HG03571 (cell line): Measurements from ENCODE around the gene SALL4.
"Not testable (repeated sequence)": the region's sequence is repeated elsewhere in the genome, so short reads cannot be mapped to it uniquely, and the experiment has no call there.

ENCODE experiments used
- ATAC-seq: cut with Tn5 transposase; IDR thresholded peaks from one replicate; pipeline ENCODE4 v1.9.1; 2021; ENCODE audit not compliant: unreplicated experiment

The SALL4 gene

DNA sequence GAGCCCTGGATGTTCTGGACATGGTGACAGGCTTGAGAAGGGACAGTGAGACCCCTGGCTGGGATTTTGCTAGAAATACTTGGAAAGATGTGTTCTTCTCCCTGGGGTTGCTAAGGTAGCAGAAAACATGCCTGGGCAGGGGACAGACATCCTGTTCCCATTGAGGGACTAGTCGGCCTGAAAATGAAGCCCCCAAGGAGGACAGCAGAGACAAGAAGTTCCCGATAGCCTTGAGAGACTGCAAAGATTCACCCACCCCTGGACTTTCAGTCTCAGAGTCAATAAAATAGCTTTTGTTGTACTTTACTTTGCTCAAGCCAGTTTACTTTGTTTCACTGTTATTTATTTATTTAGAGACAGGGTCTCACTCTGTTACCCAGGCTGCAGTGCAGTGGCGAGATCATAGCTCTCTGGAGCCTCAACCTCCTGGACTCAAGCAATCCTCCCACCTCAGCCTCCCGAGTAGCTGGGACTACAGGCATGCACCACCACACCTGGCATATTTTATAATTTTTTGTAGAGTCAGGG lies 62.5 kb downstream of the SALL4 start:
- ATAC-seq = no peak

DNA sequence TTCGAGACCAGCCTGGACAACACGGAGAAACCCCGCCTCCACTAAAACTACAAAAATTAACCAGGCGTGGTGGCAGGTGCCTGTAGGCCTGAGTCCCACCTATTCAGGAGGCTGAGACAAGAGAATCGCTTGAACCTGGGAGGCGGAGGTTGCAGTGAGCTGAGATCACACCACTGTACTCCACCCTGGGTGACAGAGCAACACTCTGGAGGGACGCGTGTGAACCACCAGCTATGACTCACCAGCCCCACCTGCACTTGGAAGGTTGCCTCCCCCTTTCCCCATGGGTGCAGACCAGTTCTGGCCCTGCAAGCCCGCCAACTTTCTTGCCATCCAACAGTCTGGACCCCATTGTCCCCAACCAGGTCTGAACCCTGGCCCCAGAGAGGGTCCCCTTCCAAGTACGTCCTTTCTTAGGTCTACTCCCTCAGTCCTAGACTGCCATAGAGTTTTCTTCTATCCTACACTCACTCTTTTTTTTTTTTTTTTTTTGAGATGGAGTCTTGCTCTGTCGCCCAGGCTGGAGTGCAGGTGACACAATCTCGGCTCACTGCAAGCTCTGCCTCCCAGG lies 63.4 kb downstream of the SALL4 start:
- ATAC-seq = no peak

GRCh38 chr20:51738261-51738660 lies 64.1 kb downstream of the SALL4 start:
- not testable (repeated sequence) for ATAC-seq

DNA sequence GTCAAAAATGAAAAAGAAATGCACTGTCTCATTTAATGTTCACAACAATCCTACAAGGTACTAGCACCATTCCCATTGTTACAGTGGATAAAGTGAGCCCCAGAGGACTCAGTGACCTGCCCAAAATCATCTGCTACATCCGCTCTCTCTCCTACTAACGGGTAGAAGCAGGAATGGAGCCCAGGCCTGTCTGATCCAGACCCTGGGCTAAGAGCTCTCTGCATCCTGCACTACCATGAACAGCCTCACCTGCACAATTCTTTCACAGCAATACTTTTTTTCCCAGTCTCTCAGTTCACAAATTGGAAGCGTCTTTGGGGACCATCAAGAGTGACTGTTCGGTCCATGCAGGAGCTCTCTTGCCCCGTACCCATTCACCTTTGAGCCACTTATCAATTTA lies 65.4 kb downstream of the SALL4 start:
- no peak for ATAC-seq

DNA sequence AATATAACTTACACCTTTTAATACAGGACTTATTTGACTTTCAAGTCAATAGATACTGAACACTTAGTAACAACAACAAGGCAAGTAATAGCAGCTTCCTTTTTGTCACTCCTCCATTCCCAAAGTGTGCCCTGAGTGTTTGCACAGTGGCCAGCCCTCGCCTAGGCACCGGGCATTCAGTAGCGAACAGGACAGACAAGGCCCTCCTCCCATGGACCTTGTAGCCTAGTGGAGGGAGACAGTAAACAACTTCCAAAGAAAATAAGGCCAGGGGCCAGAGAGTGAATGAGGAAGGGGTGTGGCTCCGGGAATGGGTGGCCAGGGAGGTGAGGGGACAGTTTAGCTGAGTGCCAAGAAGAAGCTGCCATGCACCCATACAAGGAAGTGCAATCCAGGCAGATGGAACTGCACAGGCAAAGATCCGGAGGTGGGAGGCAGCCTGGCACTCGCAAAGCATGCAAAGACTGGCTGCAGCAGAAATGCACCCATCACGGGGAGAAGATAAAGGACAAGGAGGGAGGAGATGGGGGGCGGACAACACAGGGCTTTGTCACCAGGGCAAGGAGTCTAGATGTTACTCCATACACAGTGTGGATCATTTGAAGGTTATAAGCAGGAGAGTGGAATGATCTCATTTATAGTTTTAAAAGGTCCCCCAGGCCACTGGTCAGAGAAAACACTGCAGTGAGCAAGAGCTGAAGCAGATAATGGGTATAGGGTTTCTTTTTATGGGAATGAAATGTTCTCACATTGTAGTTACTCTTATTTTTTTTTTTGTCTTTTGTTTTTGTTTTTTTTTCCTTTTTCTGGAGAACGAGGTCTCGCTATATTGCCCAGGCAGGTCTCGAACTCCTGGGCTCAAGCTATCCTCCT lies 66.4 kb downstream of the SALL4 start:
- ATAC-seq = no peak

GRCh38 chr20:51734876-51735720 lies 67.2 kb downstream of the SALL4 start:
- no peak for ATAC-seq

DNA sequence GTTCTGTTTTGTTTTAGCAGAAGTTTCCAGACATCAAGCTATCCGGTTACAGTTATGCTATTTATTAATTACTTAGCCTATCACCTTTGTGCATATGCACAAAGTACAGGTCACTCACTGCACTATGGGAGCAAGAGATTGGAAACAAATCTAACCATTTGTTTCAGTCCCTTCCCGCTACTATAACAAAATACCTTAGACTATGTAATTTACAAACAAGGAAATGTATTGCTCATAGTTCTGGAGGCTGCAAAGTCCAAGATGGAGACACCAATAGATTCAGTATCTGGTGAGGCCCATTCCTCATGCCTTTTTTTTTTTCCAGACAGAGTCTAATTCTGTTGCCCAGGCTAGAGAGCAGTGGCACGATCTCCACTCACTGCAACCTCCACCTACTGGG lies 69.3 kb downstream of the SALL4 start:
- no peak for ATAC-seq
